HPDE6-E6E7 (cell line): Measurements from ENCODE around the gene MET.
"Not testable (repeated sequence)": the region's sequence is repeated elsewhere in the genome, so short reads cannot be mapped to it uniquely, and the experiment has no call there.

ENCODE experiments used
- DNase-seq: peaks from one replicate; pipeline ENCODE4 v3.0.0; 2011; ENCODE audit warnings: missing footprints; ENCODE audit errors: extremely low spot score

MET gene

GRCh38 chr7:116751070-116751469 lies 79.1 kb downstream of the MET start:
- not testable (repeated sequence) for DNase-seq

- DNase-seq, result no peak
Observed at GRCh38 chr7:116752305-116753074, 80.5 kb downstream of the MET start.

GRCh38 chr7:116753130-116753529 lies 81.1 kb downstream of the MET start:
- no peak for DNase-seq

GRCh38 chr7:116754186-116754585 lies 82.2 kb downstream of the MET start:
- no peak for DNase-seq

GRCh38 chr7:116757283-116757682 lies 85.3 kb downstream of the MET start:
- DNase-seq, result no peak

- DNase-seq, result not testable (repeated sequence)
Observed at GRCh38 chr7:116759642-116760041, 87.6 kb downstream of the MET start.

- no peak for DNase-seq
Observed at GRCh38 chr7:116762971-116763370, 91.0 kb downstream of the MET start.

- no peak for DNase-seq
Observed at GRCh38 chr7:116763647-116764046, 91.7 kb downstream of the MET start.

GRCh38 chr7:116766881-116767280 lies 94.9 kb downstream of the MET start:
- no peak for DNase-seq

- DNase-seq, result no peak
Observed at GRCh38 chr7:116769546-116769945, 97.5 kb downstream of the MET start.

- DNase-seq, result no peak
Observed at GRCh38 chr7:116770941-116771340, 98.9 kb downstream of the MET start.

GRCh38 chr7:116771640-116772039 lies 99.6 kb downstream of the MET start:
- no peak for DNase-seq

GRCh38 chr7:116772423-116772863 lies 100.4 kb downstream of the MET start:
- DNase-seq, result peak; percentile 66

- no peak for DNase-seq
Observed at GRCh38 chr7:116772926-116773749, 101.1 kb downstream of the MET start.

- DNase-seq, result no peak
Observed at GRCh38 chr7:116776046-116776445, 104.0 kb downstream of the MET start.

GRCh38 chr7:116776610-116777289 lies 104.8 kb downstream of the MET start:
- peak; percentile 67 for DNase-seq

GRCh38 chr7:116777651-116778281 lies 105.8 kb downstream of the MET start:
- no peak for DNase-seq

- no peak for DNase-seq
Observed at GRCh38 chr7:116779216-116779615, 107.2 kb downstream of the MET start.

GRCh38 chr7:116779931-116780330 lies 107.9 kb downstream of the MET start:
- DNase-seq, result no peak

GRCh38 chr7:116780521-116780920 lies 108.5 kb downstream of the MET start:
- no peak for DNase-seq

- peak; percentile 59 for DNase-seq
Observed at GRCh38 chr7:116780966-116781365, 109.0 kb downstream of the MET start.

- no peak for DNase-seq
Observed at GRCh38 chr7:116781584-116781983, 109.6 kb downstream of the MET start.
